Non-pigmented ciliary epithelial cell (primary cell): ENCODE measurements around the gene RSL24D1.
A peak's percentile ranks its signal among the peaks of the same experiment; 100 is the strongest.

Source experiments
- DNase-seq: peaks from one replicate; pipeline ENCODE4 v3.0.0-alpha.2; 2010; ENCODE audit warnings: low read depth

The RSL24D1 gene

DNA sequence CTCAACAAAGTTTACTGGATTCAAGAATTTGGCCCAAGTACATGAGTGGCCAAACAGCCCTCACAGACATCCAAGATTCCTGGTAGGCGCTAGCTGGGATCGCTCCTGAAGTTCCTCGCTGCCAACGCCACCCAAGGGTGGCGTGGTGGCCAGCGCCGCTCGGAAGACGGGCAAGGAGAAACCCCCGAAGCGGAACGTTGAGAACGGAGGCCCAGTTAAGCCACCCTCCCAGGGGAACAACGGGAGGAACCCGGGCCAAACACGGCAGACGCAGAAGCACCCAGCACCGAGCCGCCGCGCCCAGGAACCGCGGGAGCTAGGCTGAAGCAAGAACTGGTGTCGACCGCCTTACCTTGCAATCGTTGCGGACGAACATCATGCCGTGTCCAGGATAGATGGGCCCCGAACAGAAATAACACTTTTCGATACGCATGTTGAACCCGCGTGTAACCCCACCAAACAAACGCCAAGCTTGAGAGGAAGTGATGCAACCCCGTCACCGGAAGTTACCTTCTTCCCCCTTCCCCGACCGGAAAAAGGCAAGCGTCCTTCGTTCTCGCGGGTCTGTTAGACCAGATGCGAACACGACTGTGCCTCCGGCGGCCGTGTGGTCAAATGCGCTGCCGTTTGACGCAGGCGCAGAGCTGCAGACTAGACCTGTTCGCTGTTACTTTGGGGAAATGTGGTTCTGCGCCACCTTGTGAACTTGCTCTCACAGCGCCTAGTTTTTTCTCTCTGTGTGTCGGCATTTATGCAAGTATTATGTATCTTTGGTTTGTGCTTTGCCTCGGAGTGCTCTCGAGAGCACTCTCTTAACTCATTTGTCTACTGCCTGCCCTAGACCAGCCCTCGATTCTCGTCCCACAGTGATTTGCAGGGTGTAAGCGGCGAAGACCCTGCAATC, at the start of gene RSL24D1:
TSS of gene RSL24D1 (minus strand) at position 484 of the 904 bp plus-strand sequence. CDS start at position 433, 51 bp downstream.
- peak; percentile 97 for DNase-seq

DNA sequence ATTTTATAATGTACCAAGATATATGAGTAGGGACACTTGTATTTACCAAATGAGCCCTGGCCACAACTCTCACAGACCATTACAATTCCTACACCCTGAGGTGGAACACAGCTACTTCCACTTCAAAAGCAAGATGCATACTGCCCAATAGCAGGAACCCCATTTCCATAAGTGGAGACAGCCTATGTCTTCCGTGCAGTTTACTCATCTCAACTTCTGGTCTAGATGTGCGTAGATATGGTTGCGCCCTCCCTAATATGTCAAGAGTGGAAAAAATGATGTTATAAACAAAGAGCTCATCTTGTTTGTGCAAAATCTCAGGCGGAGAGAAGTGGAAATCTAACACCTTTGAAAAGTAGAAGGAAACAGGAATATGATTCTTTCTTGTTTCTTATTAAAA, 48.3 kb upstream of the RSL24D1 start:
- no peak for DNase-seq

DNA sequence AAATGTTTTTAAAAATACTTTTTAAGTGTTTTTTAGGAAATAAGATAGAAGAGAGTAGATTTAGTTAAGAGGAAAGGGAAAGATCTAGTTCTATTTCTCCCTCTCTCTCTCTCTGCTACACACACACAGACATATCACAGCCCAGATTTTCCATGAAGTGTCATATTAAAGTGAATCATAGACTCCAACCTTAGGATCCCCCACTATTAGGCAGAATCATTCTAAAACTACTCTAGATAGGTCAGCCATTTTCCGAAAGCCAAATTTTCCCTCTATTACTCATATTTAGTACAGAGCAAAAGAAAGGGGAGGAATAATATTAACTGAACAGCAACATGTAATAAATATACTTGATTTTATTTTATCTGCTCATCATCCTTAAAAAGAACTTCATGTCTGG, 45.1 kb upstream of the RSL24D1 start:
- DNase-seq = no peak

DNA sequence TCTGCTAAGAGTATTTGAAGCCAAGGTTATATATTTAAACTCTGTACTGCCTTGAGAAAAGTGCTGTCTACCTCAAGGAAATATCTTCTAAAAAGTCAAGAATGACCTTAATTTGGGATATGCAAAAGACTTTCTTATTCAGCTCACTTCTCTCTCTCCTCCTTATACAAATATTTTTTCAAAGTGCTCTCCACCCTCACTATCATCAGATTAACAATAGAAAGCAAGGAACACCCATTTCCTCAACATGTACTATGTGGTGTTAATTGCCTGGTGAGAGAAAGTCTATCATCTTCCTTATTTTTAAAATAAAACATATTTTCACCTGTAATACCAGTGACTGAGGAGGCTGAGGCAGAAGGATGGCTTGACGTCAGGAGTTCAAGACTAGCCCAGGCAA, 44.4 kb upstream of the RSL24D1 start:
- DNase-seq = no peak

DNA sequence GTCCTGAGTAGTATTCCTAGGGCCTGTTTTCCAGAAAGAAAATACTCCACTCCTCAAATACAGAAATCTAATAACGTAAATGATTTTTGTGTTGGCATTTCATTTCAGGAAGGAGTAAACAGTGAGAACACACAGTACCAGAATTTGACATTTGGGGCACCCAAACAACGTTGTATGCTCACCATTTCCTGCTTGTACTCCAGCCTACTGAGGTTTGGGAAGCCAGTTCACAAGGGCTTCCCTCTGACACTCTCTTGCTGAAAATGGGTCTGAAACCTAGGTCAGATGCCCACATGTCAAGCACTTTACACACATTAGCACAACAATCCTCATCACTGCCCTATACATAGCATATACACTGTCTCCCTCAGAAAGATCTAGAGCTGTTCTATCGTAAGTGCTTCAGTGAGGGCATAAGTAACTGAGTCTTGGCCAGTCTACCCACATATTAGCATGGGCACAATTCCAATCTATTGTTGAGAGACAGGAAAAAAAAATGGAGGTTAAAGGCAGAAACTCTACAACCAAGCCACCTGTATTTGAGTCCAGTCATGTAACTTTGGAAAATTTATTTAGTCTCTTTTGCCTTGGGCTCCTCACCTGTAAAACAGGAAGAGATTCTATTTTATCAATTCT, 43.5 kb upstream of the RSL24D1 start:
- no peak for DNase-seq

DNA sequence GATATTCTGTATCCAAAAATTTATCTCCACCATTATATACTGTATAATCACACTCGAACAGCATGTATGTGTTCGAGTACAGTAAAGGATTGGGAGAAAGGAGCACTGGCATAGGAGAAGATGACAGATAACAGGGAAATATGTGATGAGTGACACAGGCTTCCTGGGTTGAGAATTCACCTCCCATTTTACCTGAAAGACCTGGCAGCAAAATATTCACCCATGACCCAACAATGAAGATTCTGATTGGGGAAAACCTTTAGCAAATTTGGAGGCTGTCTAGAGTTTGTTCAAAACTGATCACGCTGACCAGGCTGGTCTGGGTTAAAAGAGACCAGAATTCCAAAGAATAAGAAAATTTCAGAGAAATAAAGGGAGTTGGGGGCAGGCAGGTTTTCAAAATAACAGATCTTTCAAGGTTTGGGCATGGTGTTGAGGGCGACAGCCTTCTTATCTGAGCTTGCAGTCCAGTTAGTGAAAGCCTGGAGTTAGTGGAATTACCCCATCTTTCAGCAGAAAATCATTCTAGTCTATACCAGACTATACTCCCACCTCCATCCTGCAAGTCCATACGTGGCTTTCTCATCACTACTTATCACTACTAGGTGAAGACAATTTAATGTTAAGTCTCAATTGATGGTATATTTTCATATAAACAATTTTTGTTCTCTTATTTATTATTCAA, 42.8 kb upstream of the RSL24D1 start:
- no peak for DNase-seq

DNA sequence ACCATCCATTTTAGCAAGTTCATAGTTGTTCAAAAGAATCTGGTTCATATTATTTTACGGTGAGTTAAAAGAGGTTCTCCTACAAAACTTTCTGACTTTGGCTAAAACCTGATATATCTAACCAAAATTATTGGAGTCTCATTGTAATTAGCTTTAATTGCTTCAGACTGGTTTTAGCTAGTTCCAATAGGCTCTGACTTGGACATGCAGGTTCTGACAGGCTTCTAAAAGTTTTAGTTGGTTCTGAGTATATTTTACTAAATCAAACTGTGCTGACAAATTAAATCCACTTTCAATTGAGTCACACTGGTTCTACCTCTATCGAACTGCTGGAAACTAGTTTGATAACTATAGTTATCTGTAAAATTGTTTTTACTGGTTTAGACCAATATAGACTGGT, 42.1 kb upstream of the RSL24D1 start:
- no peak for DNase-seq

DNA sequence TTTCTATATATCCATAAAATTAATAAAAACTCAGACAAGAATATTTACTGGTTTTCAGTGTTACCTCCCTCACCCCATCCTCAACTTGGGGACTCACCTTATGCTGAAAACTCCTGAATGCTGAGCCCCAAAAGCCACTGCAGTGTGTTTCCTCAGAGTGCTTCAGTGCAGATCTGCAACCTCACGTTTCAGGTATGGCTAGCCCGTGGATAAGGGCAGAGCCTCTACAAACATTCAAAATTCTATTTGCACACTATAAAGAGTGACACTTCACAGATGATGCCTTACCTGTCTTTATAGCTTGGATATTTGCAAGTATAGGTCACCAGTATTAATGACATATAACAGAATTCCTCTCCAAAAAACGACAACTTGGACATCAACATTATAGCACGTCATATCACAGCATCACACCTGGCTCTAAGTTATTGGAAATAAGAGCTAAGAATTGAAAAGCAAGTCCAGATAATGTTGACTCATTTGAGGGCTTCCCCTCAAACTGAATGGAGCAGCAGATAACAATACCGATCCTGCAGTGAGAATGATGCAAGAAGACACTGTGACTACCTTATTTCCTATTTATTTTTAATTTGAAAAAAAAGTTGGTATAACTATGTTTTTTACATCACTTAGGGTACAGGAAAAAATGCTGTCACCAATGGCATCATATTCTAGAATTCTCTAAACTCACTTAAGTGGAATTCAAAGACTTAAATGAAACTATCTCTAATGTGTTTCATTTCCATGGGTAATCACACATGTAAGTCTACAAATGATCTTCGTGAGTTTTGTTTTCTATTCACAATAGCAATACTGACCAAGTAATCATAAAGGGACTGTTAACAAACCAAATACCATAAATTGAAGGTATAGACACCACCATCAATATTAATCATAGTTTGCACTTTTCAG, 40.7 kb upstream of the RSL24D1 start:
- no peak for DNase-seq

DNA sequence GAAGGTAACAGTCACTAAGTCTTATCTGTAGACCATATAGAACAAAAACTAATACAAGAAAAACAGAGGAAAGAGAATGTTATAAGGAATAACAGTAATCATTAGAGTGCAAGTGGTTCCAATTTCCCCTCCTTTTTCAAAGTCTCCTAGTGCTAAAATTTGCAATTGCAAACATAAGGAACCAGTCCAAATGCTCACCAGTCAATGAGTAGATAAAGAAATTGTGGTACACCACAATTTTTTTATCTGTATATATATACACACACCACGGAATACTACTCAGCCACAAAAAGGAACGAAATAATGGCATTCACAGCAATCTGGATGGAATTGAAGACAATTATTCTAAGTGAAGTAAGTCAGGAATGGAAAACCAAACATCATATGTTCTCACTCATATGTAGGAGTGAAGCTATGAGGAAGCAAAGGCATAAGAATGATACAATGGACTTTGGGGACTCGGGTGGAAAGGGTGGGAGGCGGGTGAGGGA, 38.9 kb upstream of the RSL24D1 start:
- no peak for DNase-seq

DNA sequence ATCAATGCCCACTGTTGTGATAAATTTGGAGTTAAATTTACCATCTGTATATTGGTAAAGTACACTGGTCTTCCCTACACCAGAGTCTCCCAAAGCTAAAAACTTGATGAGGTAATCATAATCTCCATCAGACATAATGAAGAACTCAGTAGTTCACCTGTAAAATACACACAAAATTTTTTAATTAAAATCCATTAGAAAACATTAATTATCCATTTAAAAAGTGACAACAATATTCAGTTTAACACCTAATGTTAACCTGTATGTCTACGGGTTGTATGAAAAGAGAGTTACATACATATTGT, 38.0 kb upstream of the RSL24D1 start:
- no peak for DNase-seq

DNA sequence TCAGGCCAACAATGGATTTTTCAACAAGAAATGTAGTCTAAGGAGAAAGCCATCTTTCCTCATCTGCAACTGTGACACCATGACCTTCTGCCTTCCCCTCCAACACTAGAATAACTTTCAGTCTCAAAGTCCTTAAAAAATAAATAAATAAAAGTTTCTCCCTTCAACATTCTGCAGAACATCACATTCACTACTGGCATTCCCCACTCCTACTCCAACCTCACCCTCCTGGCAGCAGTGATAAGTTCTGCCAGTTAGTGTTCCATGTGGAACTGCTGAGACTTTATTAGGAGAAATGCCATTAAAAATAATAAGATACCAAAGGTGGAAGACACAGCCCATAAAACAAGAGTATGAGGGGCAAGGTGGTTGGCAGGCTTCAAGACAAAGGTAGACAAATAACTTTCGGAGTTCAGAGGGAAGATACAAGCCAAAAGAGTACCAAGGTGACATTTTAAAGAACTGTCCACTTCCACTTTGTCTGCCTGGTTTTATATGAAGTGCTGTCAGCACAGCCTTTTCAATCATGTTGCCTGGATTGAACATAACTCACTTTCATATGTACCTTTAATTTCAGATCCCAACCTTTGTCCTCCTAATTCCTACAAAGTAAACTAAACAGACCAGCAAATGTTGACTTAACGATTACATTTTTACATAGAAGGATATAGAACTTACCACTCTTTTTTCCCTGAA, 37.5 kb upstream of the RSL24D1 start:
- DNase-seq = no peak

DNA sequence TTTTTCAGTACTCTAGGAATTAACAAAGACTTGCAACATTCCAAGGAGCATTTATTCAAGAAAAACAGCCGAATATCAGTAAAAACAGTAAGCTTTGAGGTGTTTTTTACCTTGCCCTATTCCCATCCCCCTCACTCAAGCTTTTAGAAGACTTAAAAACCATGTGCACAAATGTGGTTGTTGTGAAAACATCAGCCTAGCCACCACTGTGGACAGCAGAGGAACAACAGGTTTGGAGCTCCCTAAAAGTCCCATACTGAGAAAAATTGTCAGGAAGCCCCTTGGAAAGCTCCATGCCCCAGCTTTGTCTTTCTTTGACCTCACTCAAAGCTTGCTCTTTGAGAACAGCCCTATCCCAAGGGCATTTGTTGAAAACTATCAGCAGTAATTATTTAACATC, 34.7 kb upstream of the RSL24D1 start:
- DNase-seq = no peak

DNA sequence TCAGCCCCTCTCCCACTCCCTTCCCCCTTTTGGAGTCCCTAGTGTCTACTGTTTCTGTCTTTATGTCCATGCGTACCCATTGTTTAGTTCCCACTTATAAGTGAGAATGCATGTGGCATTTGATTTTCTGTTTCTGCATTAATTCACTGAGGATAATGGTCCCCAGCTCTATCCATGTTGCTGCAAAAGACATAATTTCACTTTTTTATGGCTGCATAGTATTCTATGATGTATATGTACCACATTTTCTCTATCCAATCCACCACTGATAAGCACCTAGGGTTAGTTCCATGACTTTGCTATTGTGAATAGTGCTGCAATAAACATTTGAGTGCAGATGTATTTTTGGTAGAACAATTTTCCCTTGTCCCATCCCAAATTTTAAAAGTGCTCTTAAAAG, 34.2 kb upstream of the RSL24D1 start:
- no peak for DNase-seq

DNA sequence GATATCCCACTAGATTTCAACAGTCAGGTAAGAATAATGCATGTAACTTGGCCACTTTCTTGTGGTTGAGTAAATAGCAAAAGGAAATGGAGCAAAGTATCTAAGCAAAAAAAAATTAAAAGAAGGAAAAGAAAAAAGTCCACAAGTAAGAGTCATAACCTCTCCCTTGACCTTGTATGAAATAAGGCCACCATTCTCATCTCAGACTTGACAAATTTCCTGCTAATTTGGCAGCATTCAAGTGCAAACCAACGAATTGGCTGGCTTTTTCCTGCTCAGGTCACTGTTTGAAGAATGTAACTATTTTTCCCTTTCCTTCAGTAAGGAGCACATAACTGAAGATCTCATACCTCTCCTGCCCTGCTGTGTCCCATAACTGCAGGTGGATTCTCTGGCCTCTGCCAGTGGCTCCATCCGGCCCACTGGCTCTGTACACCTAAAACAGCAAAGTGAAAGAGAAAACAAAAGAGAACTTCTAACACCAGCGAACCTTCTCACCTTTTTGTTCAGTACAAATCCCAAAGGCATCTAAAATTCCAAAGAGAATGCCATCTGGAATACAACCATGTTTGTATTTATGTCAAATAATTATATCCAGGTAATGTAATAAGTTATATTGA, 33.4 kb upstream of the RSL24D1 start:
- DNase-seq = no peak

DNA sequence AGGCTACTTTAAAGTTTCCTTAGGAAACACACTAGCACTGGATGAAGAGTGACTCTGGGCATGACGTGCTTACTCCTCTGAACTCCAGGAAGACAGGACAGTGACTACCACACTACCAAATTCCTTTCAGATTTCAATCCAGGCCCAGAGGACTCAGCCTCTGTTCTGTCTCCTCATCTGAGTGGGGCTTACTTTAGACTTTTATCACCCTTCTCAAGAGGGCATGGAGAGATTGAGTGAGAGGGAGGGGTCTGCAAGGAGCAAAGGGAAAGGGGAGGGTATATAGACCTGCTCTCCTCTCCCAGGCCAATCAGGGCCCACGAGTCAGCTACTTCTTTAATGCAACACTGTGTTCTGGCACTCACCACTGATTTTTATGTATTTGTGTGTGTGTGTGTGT, 29.4 kb upstream of the RSL24D1 start:
- DNase-seq = no peak

DNA sequence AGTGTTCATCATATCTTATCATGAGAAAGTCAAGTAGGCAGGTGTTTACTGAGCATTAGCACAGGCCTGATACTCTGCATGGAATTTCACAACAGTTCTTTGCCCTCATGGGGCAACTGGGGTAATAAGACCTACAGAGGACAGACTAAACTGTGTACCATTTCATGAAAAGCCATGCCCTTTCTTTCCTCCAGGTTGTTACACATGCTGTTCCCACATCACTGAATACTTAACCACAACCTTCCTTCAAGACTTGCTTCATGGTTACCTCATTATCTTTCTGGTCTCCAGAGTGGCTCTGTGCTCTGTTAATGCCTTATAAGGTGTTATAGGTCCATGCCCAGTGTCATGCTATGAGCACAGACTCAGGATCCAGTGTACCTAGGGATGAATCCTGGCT, 28.2 kb upstream of the RSL24D1 start:
- DNase-seq = no peak

DNA sequence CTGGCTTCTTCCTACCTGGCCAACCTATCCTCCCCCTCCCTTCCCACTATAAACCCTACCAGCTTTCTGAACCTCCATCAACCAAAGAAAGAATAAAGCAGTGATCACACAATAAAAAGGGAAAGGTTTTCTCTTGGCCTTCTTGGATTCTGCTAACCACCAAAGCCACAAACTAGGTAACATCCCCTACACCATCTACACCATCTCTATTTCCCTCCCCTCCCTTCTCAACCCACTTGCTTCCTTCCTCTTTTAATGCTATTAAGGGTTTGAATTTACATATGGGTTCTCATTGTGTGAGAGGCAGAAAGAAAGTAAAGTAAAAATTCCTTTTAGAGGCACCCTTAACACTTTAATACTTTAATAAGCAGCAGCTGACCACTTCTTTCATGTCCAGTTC, 25.8 kb upstream of the RSL24D1 start:
- DNase-seq = no peak

DNA sequence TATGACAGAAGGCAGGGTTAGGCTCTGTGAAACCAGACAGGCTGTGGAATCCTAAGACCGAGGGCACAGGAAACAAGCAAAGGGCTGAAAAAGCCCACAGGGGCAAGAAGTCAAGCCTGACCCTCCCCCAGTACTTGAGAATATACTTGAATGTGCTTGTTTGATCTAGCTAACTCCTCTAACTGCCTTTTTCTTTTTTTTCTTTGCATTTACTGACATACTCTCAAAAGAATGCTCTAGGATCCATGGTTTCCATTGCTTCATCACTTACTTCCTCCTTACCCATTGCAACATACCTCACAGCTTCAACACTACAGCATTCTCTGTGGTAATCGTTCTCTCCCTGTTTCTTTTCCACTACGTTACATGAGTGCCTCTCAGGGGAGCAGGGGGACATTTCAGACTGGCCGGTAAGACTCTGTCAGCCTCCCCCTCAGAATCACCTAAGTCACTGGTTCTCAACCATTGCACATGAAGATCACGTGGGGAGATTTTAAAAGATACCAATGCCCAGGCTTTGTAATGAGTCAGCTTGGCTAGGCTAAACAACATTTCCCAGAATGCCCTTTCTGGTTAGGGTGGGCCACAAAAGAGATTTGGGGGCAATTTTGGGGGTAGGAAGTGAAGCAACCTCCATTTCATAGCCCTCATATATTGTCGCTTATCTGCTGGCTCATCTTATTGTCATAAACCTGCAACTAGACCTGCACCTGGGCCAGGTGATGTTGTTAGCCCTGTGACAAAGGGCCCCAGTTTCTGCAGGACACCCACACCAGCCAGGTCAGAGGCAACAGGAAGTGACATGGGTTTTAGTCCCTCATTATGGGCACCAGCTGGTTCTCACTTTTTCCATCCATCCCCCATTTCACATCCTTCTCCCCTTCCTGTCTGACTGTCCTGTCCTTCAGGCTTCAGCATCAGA, 24.6 kb upstream of the RSL24D1 start:
- peak; percentile 94 for DNase-seq

DNA sequence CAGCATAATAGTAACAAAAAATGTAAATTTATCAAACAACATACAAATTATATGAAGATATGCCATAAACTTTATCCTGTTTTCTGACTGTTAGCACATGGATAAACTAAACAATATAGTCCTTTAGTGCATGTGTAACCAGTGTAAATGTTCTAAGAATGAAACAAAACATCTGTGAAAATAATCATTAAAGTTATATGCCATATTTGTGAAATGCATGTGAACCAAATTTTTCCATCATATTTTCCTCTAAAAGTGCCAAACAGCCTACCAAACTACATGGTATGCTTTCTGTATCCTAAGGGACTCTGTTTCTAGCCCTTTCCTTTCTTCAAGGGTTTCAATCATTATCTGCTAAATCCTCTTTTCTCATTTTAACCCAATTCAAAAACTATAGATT, 23.9 kb upstream of the RSL24D1 start:
- no peak for DNase-seq

DNA sequence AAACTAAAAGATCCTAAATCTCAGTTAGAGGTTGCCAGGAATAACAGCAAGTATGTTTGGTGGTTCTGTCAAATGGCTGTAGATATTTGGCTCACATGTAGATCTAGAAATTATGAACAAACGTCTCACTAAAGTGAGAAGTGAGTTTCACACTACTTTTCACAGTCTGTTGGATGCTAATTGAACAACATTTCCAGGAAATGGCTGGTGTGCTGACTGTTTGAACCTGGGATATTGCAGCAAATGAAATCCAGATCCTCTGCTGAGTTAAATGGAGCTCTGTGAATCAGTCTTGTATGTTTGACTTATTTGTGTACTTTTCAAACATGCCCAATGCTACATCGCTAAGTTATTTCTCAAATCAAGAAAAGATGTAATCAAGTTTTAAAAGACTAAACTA, 21.3 kb upstream of the RSL24D1 start:
- no peak for DNase-seq
